HG02852 (cell line): ENCODE results near the gene SYT13.

Experiments used
- ATAC-seq: cut with Tn5 transposase; IDR thresholded peaks from one replicate; pipeline ENCODE4 v1.9.1; 2021; ENCODE audit warnings: mild to moderate bottlenecking, moderate library complexity; ENCODE audit not compliant: unreplicated experiment

Gene SYT13

GRCh38 chr11:45285930-45286632, at the start of gene SYT13:
Gene SYT13, minus strand, starts transcription at chr11:45286341. Its CDS starts 134 bp downstream, at chr11:45286207.
- ATAC-seq, result no peak

DNA sequence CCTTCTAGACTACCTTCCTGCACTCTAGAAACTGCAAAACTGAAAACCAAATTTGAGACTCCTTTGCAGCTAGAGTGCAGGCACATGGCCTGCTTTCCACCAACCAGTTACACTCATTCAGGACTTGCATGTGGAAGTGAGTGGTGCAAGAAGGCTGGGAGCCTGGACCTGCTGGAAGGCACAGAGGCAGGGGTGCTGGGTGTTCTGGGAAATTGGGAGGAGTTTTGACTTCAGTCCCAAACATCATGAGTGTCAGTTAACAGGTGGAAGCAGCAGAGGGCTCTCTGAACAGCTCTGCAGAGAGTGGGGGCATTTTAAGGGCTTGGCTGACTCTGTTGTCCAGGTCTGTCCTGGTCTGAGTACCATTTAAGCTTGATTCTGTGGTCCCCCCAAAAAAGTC, 49.3 kb upstream of the SYT13 start:
- no peak for ATAC-seq

DNA sequence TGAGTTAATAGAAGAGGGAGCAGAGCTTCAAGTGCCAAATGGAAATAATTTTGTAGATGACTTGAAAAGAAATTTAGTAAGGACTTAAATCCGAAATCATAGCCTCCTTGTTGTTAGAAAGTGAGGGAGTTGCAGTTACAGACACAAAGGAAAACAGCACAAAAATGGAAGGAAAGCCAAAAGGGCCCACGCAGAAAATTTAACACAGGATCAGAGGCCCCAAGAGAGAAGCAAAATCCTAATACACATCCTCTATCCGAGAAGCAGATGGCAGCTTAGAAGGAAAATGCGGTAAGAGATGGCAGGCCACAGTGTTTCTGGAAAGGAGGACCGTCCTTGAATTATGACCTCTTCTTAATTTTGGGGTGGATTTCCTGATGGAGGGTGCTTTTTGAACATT, 48.7 kb upstream of the SYT13 start:
- ATAC-seq, result no peak

DNA sequence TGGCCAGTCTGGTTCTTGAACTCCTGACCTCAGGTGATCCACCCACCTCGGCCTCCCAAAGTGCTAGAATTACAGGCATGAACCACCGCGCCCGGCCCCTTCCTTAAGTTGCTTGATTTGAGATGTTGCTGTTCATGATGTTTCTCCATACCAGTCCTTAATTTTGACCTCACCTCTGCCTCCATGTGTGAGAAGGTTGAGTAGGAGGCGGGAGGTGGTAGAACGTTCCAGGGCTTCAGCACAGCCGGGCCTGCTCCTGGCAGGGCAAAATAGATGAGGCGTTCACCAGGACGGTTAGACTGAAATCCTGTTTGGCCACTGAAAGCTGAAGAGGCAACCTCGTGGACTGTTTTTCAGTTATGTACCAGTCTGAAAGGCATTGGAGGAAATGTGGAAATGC, 48.3 kb upstream of the SYT13 start:
- no peak for ATAC-seq

GRCh38 chr11:45333001-45333971, 47.1 kb upstream of the SYT13 start:
- no peak for ATAC-seq

- no peak for ATAC-seq
Observed at GRCh38 chr11:45332276-45332934, 46.3 kb upstream of the SYT13 start.

DNA sequence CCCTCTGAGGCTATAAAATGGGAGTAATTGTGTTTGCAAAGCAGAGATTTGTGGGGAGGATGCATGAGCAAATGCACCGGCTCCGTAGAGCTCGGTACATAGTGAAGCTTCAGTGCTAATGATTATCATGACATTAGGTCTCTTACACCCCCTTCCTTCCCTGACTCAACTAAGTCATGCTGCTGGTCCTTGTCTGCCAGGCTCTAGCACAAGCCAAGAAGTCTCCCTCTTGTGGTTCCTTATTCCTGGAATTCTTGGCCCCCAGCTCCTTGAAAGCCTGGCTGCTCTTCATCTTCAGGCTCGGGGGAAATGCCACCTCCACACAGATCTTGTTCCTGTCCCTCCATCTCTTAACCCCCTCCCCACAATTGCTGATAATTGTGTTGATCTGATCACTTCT, 45.7 kb upstream of the SYT13 start:
- ATAC-seq, result no peak

- no peak for ATAC-seq
Observed at GRCh38 chr11:45328726-45329125, 42.6 kb upstream of the SYT13 start.

- no peak for ATAC-seq
Observed at GRCh38 chr11:45324459-45324858, 38.3 kb upstream of the SYT13 start.

GRCh38 chr11:45323601-45324249, 37.6 kb upstream of the SYT13 start:
- ATAC-seq, result no peak

DNA sequence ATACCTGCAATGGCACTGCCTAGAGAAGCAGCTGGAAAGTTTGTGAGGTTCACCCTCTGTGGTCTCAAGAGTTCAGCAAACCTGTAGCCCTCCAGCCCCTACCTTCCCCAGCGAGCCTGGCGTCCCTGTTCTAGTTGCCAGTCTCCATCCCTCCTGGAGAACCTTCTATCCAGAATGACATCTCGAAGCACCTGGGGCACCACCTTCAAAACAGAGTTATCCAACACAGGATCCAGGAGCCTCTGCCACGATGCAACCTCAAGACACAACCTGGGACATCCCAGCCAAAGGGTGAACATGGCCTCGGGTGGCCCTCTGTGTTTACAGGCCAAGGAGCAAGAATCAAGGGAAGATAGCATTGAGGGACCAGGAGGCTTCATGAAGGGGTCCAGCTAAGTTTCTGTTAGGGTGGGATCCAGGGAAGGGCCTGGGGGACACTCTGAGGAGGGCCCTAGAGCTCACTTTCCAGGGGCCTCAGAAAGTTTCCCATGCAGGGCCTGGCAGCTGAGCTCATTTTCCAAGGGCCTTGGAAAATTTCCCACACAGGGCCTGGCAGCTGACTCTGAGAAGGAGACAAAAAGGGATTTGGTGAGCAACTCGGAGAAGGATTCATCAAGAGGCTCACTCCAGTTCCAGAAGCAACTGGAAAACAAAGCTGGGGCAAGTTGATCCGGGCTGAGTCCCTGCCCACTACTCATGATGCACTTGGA, 36.9 kb upstream of the SYT13 start:
- no peak for ATAC-seq

DNA sequence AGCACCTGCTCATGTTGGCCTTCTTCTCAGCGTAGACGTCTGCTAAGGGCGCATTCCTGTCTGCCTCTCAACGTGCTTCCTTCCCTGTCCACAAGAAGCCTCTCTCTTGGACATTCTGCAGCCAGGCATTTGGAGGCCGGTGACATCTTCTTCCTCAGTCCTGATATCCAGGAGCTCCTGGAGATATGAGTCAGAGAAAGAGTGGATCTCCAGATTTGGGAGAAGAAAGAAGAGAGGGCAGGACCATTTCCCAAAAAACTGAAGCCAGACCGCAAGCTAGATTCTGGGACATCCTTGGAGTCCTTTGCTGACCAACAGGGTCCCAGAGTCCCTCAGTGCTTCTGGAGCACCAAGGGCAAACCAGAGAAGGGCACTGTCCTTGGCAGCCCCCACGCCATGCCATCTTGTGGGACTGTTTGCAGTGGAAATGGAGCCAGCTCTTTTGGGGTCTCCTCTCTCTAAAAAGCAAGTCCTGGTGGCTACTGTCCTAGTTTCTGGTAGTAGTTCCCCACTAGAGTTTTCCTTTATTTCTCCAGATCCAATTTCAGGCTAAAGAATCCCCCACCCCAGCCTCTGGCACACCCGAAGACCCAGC, 36.1 kb upstream of the SYT13 start:
- ATAC-seq, result no peak

DNA sequence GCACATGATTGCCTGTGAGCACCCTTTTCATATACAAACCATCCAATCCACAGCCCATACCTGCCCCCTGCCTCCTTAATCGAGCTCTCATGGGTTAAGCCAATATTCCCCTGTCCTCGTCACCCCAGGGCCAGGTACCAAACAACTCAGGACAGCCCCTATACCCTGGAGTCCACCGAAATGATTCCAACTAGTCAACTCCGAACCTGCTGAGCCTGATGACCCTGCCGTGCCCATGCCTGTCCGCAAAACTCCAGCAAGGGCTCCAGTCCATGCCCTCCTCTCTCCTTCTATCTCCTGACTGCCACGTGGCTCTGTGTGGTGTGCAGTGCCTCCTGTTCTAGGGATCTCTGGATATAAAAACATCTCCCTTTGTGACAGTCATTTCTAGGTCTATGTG, 35.5 kb upstream of the SYT13 start:
- ATAC-seq, result no peak

GRCh38 chr11:45321031-45321595, 35.0 kb upstream of the SYT13 start:
- ATAC-seq, result no peak

- no peak for ATAC-seq
Observed at GRCh38 chr11:45320371-45320770, 34.2 kb upstream of the SYT13 start.

GRCh38 chr11:45319077-45319476, 32.9 kb upstream of the SYT13 start:
- no peak for ATAC-seq

GRCh38 chr11:45318516-45318915, 32.4 kb upstream of the SYT13 start:
- ATAC-seq, result no peak

GRCh38 chr11:45316258-45316657, 30.1 kb upstream of the SYT13 start:
- no peak for ATAC-seq

DNA sequence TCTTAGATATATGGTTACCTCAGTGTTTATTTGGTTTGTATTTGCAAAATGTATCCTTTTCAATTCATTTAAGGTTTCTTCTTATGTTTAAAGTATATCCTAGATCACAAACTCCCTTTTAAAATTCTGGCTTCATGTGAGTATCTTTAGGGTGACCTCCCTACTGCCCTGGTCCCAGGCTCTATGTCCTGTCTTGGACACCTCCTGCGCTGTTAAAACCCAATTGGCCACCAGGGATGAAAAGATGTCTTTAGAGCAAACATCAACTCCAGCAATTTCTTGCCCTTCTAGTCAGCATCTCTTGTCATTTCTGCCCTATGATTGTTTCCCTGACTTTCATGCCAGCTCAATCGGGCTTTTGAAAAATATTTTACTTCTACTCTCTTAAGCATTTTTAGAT, 28.8 kb upstream of the SYT13 start:
- no peak for ATAC-seq
